BJ (cell line): ENCODE measurements around the gene PRTN3. TPM values are rescaled to one million over a fixed set of nuclear protein-coding genes. Genes with fewer than 3 reads are reported as not detected.

ENCODE experiments used
- CTCF ChIA-PET: fragments of 350-600 bp; formaldehyde crosslinking; extraction: SDS; loops from one replicate; lab custom pipeline; 2021; ENCODE audit warnings: antibody characterized with exemption, inconsistent platforms; lab: Yijun Ruan, JAX
- POLR2A ChIA-PET: fragments of 300-600 bp; sonication (Branson Sonifier 250); formaldehyde crosslinking; extraction: SDS; loops from one replicate; lab custom pipeline; 2021; ENCODE audit warnings: antibody characterized with exemption; lab: Charles Lee
- DNase-seq: peaks from one replicate; pipeline ENCODE4 v3.0.0-alpha.2; 2011; ENCODE audit warnings: low read depth
- H3K27me3 ChIP-seq: 2 replicates; pipeline ENCODE4 v1.6.0; 2011; ENCODE audit warnings: low read length; ENCODE audit not compliant: control insufficient read depth, insufficient read depth
- H3K36me3 ChIP-seq: 2 replicates; pipeline ENCODE4 v1.5.1; 2011; ENCODE audit warnings: low read length; ENCODE audit not compliant: control insufficient read depth, insufficient read depth
- H3K4me3 ChIP-seq: 2 replicates; pipeline ENCODE4 v1.5.1; 2011; ENCODE audit warnings: low read depth, mild to moderate bottlenecking, control low read depth, low read length
- CTCF ChIP-seq: IDR thresholded peaks from 2 replicates; pipeline ENCODE4 v1.5.1; 2011; ENCODE audit warnings: low read depth, mild to moderate bottlenecking, control low read depth, inconsistent platforms, low read length, moderate library complexity; ENCODE audit not compliant: insufficient read depth
- polyA plus RNA-seq: library from polyadenylated mRNA; depleted of rRNA; stranded (reverse); fragments of >200 nt; gene quantifications from 2 replicates; pipeline ENCODE4 v1.2.3, GENCODE V29; 2011

The PRTN3 gene
- polyA plus RNA-seq, 1 experiment = not detected

DNA sequence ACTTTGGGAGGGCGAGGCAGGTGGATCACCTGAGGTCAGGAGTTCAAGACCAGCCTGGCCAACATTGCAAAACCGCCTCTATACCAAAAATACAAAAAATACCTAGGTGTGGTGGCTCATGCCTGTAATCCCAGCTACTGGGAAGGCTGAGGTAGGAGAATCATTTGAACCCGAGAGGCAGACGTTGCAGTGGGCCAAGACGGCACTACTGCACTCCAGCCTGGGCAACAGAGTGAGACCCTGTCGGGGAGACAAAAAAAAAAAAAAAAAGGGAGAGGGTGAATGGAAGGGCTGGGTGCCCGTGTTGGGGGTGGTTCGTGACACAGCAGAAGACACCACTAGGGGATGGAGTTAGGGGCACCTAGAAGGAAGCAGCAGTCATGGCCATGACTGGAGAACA is 29.5 kb downstream of the PRTN3 start:
- CTCF ChIA-PET = no interaction called here
- H3K36me3 ChIP-seq = peaks cover 26% of the 10 kb centered on the region
- no peak for DNase-seq

GRCh38 chr19:870963-871401 is 30.2 kb downstream of the PRTN3 start:
- CTCF ChIA-PET = no interaction called here
- DNase-seq = no peak
- Histone ChIP-seq H3K27me3 (no peaks in the 10 kb centered on the region), H3K4me3 (no peak overlapping the region), H3K36me3 (peaks cover 28% of the 10 kb centered on the region)
- POLR2A ChIA-PET = no interaction called here
- TF ChIP-seq CTCF = no peak

More for the DNA sequence above, 29.5 kb downstream of the PRTN3 start:
- H3K27me3 ChIP-seq = no peaks in the 10 kb centered on the region
- POLR2A ChIA-PET = no interaction called here
- TF ChIP-seq CTCF = no peak
- no peak overlapping the region for H3K4me3 ChIP-seq

DNA sequence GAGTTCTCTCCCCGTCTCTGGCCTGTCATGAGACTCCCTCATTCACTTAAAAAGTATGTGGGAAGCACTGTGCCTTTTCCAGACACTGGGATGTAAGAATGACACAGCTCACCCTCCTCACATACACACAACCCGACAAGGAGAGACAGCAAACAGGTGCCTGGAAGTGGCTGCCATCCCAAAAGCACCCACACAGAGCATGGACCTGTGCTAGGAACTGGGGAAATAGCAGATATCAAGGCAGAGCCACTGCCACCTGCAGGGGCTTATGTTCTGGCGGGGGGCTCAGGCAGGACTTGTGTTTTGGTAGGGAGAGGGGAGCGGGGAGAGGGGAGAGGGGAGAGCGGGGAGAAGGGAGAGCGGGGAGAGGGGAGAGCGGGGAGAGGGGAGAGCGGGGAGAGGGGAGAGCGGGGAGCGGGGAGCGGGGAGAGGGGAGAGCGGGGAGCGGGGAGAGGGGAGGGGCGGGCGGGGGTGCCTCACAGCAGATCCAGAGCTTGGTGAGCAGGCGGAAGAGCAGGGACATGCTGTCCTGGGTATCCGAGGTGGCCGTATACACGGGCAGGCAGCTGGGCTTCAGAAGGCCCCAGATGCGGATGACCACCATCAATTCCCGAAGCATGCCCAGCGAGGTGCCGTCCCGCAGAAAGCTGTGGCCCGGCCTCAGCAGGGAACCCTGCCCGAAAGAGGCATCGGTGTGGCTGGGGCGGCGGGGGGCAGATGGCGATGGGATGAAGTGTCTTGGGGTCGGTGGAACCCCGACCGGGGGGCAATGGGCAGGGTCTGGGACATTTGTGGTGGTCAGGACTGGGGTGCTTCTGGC is 30.9 kb downstream of the PRTN3 start:
- no peaks in the 10 kb centered on the region for H3K27me3 ChIP-seq
- no peak for DNase-seq
- H3K36me3 ChIP-seq = peaks cover 29% of the 10 kb centered on the region
- POLR2A ChIA-PET = no interaction called here
- no peak overlapping the region for H3K4me3 ChIP-seq
- CTCF ChIA-PET = no interaction called here
- TF ChIP-seq CTCF = no peak

GRCh38 chr19:872266-872951 is 31.6 kb downstream of the PRTN3 start:
- H3K4me3 ChIP-seq = no peak overlapping the region
- TF ChIP-seq CTCF = no peak
- CTCF ChIA-PET = interaction anchor here (1.0 kb wide), 1 partner anchor 9 kb away, joined by 4 read pairs; no protein-coding TSS in a partner anchor
- peaks cover 33% of the 10 kb centered on the region for H3K36me3 ChIP-seq
- H3K27me3 ChIP-seq = no peaks in the 10 kb centered on the region
- DNase-seq = no peak
- POLR2A ChIA-PET = no interaction called here

DNA sequence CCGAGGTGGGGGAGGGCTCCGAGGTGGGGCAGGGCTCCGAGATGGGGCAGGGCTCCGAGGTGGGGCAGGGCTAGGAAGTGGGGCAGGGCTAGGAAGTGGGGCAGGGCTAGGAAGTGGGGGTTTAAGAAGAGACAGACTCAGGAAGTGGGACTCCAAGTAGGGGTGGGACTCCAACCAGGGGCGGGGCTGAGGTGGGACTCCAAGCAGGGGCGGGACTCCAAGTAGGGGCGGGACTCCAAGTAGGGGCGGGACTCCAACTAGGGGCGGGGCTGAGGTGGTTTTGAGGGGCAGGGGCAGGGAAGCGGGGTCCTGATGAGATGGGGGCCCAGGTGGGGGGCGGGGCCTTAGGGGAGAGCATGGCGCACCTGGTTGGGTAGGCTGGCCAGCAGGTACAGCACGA is 32.3 kb downstream of the PRTN3 start:
- Histone ChIP-seq H3K36me3 (peaks cover 27% of the 10 kb centered on the region), H3K4me3 (no peak overlapping the region), H3K27me3 (no peaks in the 10 kb centered on the region)
- TF ChIP-seq CTCF = no peak
- CTCF ChIA-PET = interaction anchor here (1.0 to 1.4 kb wide), 2 partner anchors 9 to 16 kb away, joined by 3 to 4 read pairs; no protein-coding TSS in a partner anchor
- no peak for DNase-seq
- POLR2A ChIA-PET = no interaction called here
